Naive thymus-derived CD4-positive, alpha-beta T cell (primary cell): ENCODE results near the gene KCTD4. TPM values are rescaled to one million over a fixed set of nuclear protein-coding genes. Genes with fewer than 3 reads are reported as not detected.
"Not testable (repeated sequence)": the region's sequence is repeated elsewhere in the genome, so short reads cannot be mapped to it uniquely, and the experiment has no call there.

Experiments
- ATAC-seq: fragments of 150-1000 bp; cut with Tn5 transposase; 2 replicates; pipeline ENCODE4 v1.10.0; 2021; ENCODE audit warnings: mild to moderate bottlenecking, moderate library complexity
- CTCF ChIA-PET: fragments of 350-600 bp; sonication (Branson Sonifier 250); formaldehyde crosslinking; loops from one replicate; lab custom pipeline; 2021; ENCODE audit warnings: antibody characterized with exemption; lab: Charles Lee
- POLR2A ChIA-PET: fragments of 350-600 bp; sonication (Branson Sonifier 250); formaldehyde crosslinking; loops from one replicate; lab custom pipeline; 2021; ENCODE audit warnings: antibody characterized with exemption, inconsistent platforms; lab: Charles Lee
- DNase-seq, 9 donors: peaks; one replicate each; pipeline versions ENCODE4 v3.0.0 to v3.0.0-alpha.2; 2020 to 2022; ENCODE audit warnings: mixed read lengths in 1 of 9
- H3K27ac ChIP-seq: one replicate; pipeline ENCODE4 v1.7.0; 2013; ENCODE audit warnings: mild to moderate bottlenecking, low read depth, low read length, moderate library complexity
- H3K27me3 ChIP-seq, 2 donors: one replicate each; pipeline ENCODE4 v1.7.0; 2013; ENCODE audit warnings: low read length in 2 of 2, mild to moderate bottlenecking in 2 of 2, moderate library complexity in 2 of 2; ENCODE audit not compliant: control insufficient read depth in 2 of 2, insufficient read depth in 2 of 2
- H3K36me3 ChIP-seq, 3 experiments: 1 replicate in 2 of 3; 2 replicates in 1 of 3; pipeline ENCODE4 v1.7.0; 2013; ENCODE audit warnings: low read length in 3 of 3, mild to moderate bottlenecking in 3 of 3, moderate library complexity in 1 of 3; ENCODE audit not compliant: insufficient read depth in 3 of 3, control insufficient read depth in 2 of 3
- H3K4me1 ChIP-seq, 2 donors: one replicate each; pipeline ENCODE4 v1.7.0; 2013; ENCODE audit warnings: low read length in 2 of 2, mild to moderate bottlenecking in 2 of 2, moderate library complexity in 1 of 2; ENCODE audit not compliant: control insufficient read depth in 2 of 2, insufficient read depth in 2 of 2
- H3K4me3 ChIP-seq: 2 replicates; pipeline ENCODE4 v1.7.0; 2013; ENCODE audit warnings: mild to moderate bottlenecking, low read length
- H3K9me3 ChIP-seq, 3 experiments: 1 replicate in 2 of 3; 2 replicates in 1 of 3; pipeline ENCODE4 v1.7.0; 2013; ENCODE audit warnings: low read length in 3 of 3; ENCODE audit not compliant: control insufficient read depth in 2 of 3
- H3K27ac Mint-ChIP-seq, 9 donors: one replicate each; pipeline ENCODE4 v1.8.0; 2020 to 2022; ENCODE audit warnings: mixed read lengths in 9 of 9, mild to moderate bottlenecking in 8 of 9, moderate library complexity in 5 of 9, inconsistent platforms in 2 of 9
- H3K27me3 Mint-ChIP-seq, 5 donors: one replicate each; pipeline ENCODE4 v1.8.0; 2021 to 2022; ENCODE audit warnings: mixed read lengths in 5 of 5, mild to moderate bottlenecking in 1 of 5
- H3K36me3 Mint-ChIP-seq, 5 donors: one replicate each; pipeline ENCODE4 v1.8.0; 2020 to 2022; ENCODE audit warnings: mixed read lengths in 5 of 5, mild to moderate bottlenecking in 3 of 5, inconsistent platforms in 1 of 5
- H3K4me1 Mint-ChIP-seq, 7 donors: one replicate each; pipeline ENCODE4 v1.8.0; 2020 to 2022; ENCODE audit warnings: mixed read lengths in 7 of 7, mild to moderate bottlenecking in 3 of 7, inconsistent platforms in 1 of 7
- H3K4me3 Mint-ChIP-seq, 10 donors: one replicate each; pipeline ENCODE4 v1.8.0; 2020 to 2022; ENCODE audit warnings: mild to moderate bottlenecking in 10 of 10, mixed read lengths in 10 of 10, moderate library complexity in 6 of 10, inconsistent platforms in 2 of 10
- H3K9me3 Mint-ChIP-seq, 11 donors: one replicate each; pipeline ENCODE4 v1.8.0; 2020 to 2022; ENCODE audit warnings: mixed read lengths in 11 of 11, mild to moderate bottlenecking in 4 of 11, inconsistent platforms in 1 of 11, moderate library complexity in 1 of 11
- intact Hi-C, 2 donors: fragments of 100-400 bp; cut with micrococcal nuclease; formaldehyde crosslinking; loops; one replicate each; pipeline ENCODE4 v1.15.1; 2023
- polyA plus RNA-seq, 2 donors: library from polyadenylated mRNA; unstranded; fragments of 300-500 nt; fragmentation: Illumina TruSeq; gene quantifications; one replicate each; pipeline ENCODE4 v1.2.3, GENCODE V29; 2021
- total RNA-seq, 6 experiments: library from RNA in 5 of 6; stranded (reverse) in 5 of 6; gene quantifications; 1 replicate in 5 of 6; 2 replicates in 1 of 6; pipeline ENCODE4 v1.2.3 and lab custom pipeline; 2021 to 2026

KCTD4 gene
- total and polyA plus RNA-seq, 7 experiments from 2014 or later: not detected

DNA sequence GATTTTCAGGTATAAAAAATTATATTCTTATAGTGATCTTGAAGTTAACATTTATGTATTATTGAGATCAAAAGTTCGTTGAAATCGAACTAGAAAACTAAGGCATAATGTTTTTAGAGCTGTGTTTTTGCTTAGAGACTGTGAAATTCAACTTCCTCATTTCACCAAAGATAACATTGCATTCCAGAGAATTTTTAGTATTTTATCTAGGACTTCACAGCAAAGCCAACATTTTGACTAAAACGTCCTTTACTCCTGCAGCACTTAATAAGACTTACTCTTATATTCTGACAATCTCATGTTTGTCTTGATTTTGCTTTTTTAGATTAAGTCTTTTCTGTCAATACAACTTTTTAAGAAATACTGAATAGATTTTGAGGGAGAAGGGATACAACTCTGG is 4.7 kb downstream of the KCTD4 start:
- H3K4me3 Mint-ChIP-seq: no peak overlapping the region
- no peaks in the 10 kb centered on the region for H3K9me3 Mint-ChIP-seq
- H3K36me3 ChIP-seq: no peaks in the 10 kb centered on the region
- no peaks in the 10 kb centered on the region for H3K9me3 ChIP-seq
- no peak overlapping the region for H3K27ac Mint-ChIP-seq
- H3K27me3 ChIP-seq: no peaks in the 10 kb centered on the region
- no peak for DNase-seq
- peaks cover 0 to 23% (median 13%) of the 10 kb centered on the region in 5 donors for H3K36me3 Mint-ChIP-seq
- peaks cover 0 to 15% (median 9%) of the 10 kb centered on the region in 7 donors for H3K4me1 Mint-ChIP-seq
- no peaks in the 10 kb centered on the region for H3K4me1 ChIP-seq
- POLR2A ChIA-PET: no interaction called here
- no peak overlapping the region for H3K4me3 ChIP-seq
- H3K27ac ChIP-seq: no peak overlapping the region
- CTCF ChIA-PET: no interaction called here
- no peak for ATAC-seq
- intact Hi-C loops: no loop called here
- H3K27me3 Mint-ChIP-seq: no peaks in the 10 kb centered on the region

DNA sequence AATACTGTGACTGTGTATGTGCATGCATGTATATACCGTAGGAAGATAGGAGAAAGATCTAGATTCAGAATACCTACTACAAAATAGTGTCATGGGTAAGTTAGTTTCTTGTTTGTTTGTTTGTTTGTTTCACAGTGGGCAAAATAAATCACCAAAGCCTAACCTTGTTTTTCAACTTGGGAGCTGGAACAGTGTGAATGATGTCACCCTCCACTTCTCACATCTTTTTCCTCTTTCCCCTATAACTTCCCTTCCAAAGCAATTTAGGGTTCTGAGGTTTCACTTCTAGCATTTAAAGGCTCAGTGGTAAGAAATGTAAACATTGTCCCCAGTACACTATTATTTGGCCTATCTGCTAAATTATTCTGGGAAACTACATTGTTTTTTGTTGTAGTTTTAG is 5.4 kb downstream of the KCTD4 start:
- Mint-ChIP-seq H3K4me3 (no peak overlapping the region), H3K27ac (no peak overlapping the region), H3K9me3 (no peaks in the 10 kb centered on the region), H3K36me3 (peaks cover 0 to 16% (median 13%) of the 10 kb centered on the region in 5 donors), H3K4me1 (peaks cover 0 to 15% (median 9%) of the 10 kb centered on the region in 7 donors), H3K27me3 (no peaks in the 10 kb centered on the region)
- intact Hi-C loops: no loop called here
- Histone ChIP-seq H3K9me3 (no peaks in the 10 kb centered on the region), H3K4me1 (no peaks in the 10 kb centered on the region), H3K36me3 (no peaks in the 10 kb centered on the region), H3K4me3 (no peak overlapping the region), H3K27ac (no peak overlapping the region), H3K27me3 (no peaks in the 10 kb centered on the region)
- ChIA-PET POLR2A (no interaction called here), CTCF (no interaction called here)
- ATAC-seq (peak; percentile 20), DNase-seq (no peak)

GRCh38 chr13:45194081-45194939 is 6.5 kb downstream of the KCTD4 start:
- POLR2A ChIA-PET: no interaction called here
- no peak overlapping the region for H3K27ac Mint-ChIP-seq
- H3K27ac ChIP-seq: no peak overlapping the region
- no peak for ATAC-seq
- intact Hi-C loops: no loop called here
- no peak overlapping the region for H3K4me3 ChIP-seq
- no peaks in the 10 kb centered on the region for H3K27me3 Mint-ChIP-seq
- no peak for DNase-seq
- no peaks in the 10 kb centered on the region for H3K27me3 ChIP-seq
- H3K36me3 ChIP-seq: no peaks in the 10 kb centered on the region
- no peak overlapping the region for H3K4me3 Mint-ChIP-seq
- H3K36me3 Mint-ChIP-seq: peaks cover 0 to 16% (median 13%) of the 10 kb centered on the region in 5 donors
- H3K9me3 ChIP-seq: no peaks in the 10 kb centered on the region
- H3K4me1 Mint-ChIP-seq: peaks cover 0 to 12% (median 6%) of the 10 kb centered on the region in 7 donors
- no peaks in the 10 kb centered on the region for H3K4me1 ChIP-seq
- no peaks in the 10 kb centered on the region for H3K9me3 Mint-ChIP-seq
- CTCF ChIA-PET: no interaction called here

DNA sequence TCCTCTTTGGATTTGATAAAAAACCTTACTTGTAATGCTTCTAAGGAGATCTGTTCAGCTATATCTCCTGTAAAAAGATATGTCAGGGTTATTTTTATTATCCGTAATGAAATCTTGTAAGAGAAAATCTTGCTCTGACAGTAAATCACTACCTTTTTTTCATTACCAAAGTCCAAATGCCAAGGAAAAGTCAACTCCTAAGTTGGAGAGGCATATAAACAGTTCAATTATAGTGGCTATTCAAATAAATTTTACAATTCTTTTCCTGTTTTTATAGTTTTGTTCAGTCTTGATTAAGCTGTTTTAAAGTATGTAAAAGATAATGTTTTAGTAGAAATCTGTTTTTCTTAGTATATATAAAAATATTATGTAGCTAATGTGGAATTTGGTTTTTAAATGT is 9.0 kb downstream of the KCTD4 start:
- Mint-ChIP-seq H3K36me3 (peaks cover 0 to 25% (median 24%) of the 10 kb centered on the region in 5 donors), H3K27ac (no peak overlapping the region), H3K9me3 (peaks cover 0 to 5% (median 0%) of the 10 kb centered on the region in 11 donors), H3K27me3 (no peaks in the 10 kb centered on the region), H3K4me3 (no peak overlapping the region), H3K4me1 (peaks cover 0 to 8% (median 4%) of the 10 kb centered on the region in 7 donors)
- Histone ChIP-seq H3K4me1 (no peaks in the 10 kb centered on the region), H3K27me3 (no peaks in the 10 kb centered on the region), H3K4me3 (no peak overlapping the region), H3K27ac (no peak overlapping the region), H3K9me3 (no peaks in the 10 kb centered on the region), H3K36me3 (no peaks in the 10 kb centered on the region)
- intact Hi-C loops: no loop called here
- ChIA-PET POLR2A (no interaction called here), CTCF (interaction anchor here (0.6 kb wide), 1 partner anchor 105 kb away, joined by 5 read pairs; no protein-coding TSS in a partner anchor)
- DNase-seq: no peak
- no peak for ATAC-seq

DNA sequence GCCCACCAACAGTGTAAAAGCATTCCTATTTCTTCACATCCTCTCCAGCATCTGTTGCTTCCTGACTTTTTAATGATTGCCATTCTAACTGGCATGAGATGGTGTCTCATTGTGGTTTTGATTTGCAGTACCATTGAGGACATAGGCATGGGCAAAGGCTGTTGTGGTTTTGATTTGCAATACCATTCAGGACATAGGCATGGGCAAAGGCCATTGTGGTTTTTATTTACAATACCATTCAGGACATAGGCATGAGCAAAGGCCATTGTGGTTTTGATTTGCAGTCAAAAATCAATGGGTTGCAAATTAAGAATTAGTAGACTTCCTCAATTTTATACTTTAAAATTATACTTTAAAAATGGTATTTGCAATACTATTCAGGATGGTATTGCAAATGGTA is 11.3 kb downstream of the KCTD4 start:
- H3K9me3 ChIP-seq, H3K27ac Mint-ChIP-seq, CTCF ChIA-PET, H3K36me3 ChIP-seq, H3K4me3 Mint-ChIP-seq, H3K9me3 Mint-ChIP-seq, H3K27ac ChIP-seq, intact Hi-C loops, ATAC-seq, POLR2A ChIA-PET, H3K4me1 Mint-ChIP-seq, DNase-seq, H3K4me3 ChIP-seq, H3K4me1 ChIP-seq, H3K27me3 ChIP-seq, H3K27me3 Mint-ChIP-seq: not testable (repeated sequence)
- peaks cover 0 to 28% (median 18%) of the 10 kb centered on the region in 5 donors for H3K36me3 Mint-ChIP-seq

DNA sequence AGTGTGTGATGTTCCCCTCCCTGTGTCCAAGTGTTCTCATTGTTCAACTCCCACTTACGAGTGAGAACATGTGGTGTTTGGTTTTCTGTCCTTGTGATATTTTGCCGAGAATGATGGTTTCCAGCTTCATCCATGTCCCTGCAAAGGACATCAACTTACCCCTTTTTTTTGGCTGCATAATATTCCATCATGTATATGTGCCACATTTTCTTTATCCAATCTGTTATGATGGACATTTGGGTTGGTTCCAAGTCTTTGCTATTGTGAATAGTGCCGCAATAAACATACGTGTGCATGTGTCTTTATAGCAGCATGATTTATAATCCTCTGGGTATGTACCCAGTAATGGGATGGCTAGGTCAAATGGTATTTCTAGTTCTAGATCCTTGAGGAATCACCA is 11.8 kb downstream of the KCTD4 start:
- H3K27ac Mint-ChIP-seq, H3K4me1 ChIP-seq, intact Hi-C loops, H3K27ac ChIP-seq, H3K9me3 ChIP-seq, ATAC-seq, CTCF ChIA-PET, POLR2A ChIA-PET, H3K4me1 Mint-ChIP-seq, H3K9me3 Mint-ChIP-seq, H3K4me3 Mint-ChIP-seq, H3K27me3 ChIP-seq, DNase-seq, H3K36me3 ChIP-seq, H3K4me3 ChIP-seq, H3K27me3 Mint-ChIP-seq: not testable (repeated sequence)
- H3K36me3 Mint-ChIP-seq: peaks cover 0 to 28% (median 20%) of the 10 kb centered on the region in 5 donors

DNA sequence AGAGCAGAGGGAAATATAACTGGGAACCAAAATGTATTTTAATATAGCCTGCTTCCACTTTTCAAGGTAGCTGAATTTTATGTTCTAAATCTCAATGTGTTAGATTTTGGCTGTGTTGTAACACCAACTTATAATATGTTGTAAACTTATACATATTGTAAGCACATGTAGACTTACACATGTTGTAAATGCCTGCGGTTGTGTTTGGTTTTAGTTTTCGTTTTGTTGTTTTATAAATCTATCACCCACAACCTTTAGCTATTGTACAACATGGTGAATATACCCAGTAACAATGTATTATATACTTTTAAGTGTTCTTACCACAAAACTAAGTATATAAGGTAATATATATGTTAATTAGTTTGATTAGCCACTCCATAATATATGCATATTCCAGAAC is 15.6 kb downstream of the KCTD4 start:
- Mint-ChIP-seq H3K4me3 (no peak overlapping the region), H3K9me3 (peaks cover 0 to 5% (median 0%) of the 10 kb centered on the region in 11 donors), H3K27me3 (no peaks in the 10 kb centered on the region), H3K4me1 (peaks cover 0 to 13% (median 5%) of the 10 kb centered on the region in 7 donors), H3K27ac (no peak overlapping the region), H3K36me3 (peaks cover 0 to 51% (median 34%) of the 10 kb centered on the region in 5 donors)
- POLR2A ChIA-PET: no interaction called here
- Histone ChIP-seq H3K9me3 (no peaks in the 10 kb centered on the region), H3K27ac (no peak overlapping the region), H3K36me3 (peaks cover 0 to 12% (median 0%) of the 10 kb centered on the region in 3 experiments), H3K4me3 (no peak overlapping the region), H3K27me3 (no peaks in the 10 kb centered on the region), H3K4me1 (no peaks in the 10 kb centered on the region)
- CTCF ChIA-PET: interaction anchor here (1.1 kb wide), 1 partner anchor 14 kb away, joined by 3 read pairs; no protein-coding TSS in a partner anchor
- no peak for ATAC-seq
- DNase-seq: no peak
- intact Hi-C loops: no loop called here
